Stimulated activated CD4-positive, alpha-beta T cell treated with anti-CD3 and anti-CD28 coated beads, Interleukin-1b, Interleukin-23, amount 100 ng/mL, for 24 hours (primary cell): ENCODE results near the gene NME9.

ENCODE experiments used
- DNase-seq, 4 experiments: peaks; one replicate each; pipeline ENCODE4 v3.0.0-alpha.2; 2020; ENCODE audit warnings: low read depth in 4 of 4, low spot score in 1 of 4

NME9 gene

DNA sequence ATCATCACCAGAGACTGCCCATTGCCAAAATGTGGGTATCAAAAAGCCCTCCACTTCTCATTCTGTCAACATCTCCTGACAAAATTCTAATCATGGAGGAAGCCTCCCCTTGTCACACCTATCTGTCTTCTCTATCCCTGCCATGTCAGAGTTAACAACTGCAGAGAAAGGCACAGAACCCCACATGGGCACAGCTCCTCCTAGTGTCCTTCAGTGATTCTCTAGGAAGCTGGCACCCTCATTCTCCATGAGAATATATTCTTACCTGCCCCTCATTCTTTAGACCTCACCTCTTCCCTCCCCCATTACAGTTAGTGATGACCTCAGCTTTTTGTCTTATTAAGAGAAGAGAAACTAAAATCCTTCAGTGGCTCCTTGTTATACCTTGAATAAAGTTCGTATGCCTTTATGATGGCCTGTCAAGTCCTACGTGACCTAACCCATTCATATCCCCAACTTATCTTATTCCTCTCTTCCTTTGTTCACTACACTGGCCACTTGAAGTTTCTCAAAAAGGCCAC lies 44.6 kb downstream of the NME9 start:
- no peak for DNase-seq

DNA sequence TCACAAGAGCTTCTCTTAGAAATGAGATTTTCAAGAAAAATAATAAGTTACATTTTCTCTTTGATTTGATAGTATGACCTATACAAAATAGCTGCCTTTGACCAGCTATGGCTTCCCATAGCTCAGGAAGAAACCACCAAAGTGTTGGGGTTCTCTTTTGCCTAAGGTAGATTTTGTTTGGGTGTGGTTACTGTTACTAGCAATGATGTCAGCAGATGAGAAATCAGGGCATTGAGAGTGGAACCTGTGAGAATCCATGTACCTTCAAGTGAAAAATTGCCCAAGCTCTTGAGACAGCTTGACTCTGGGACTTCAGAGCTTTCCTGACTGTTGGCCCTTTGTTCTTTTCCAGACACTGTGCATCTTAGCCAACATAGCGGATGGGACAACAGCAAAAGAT lies 45.6 kb downstream of the NME9 start:
- no peak for DNase-seq

DNA sequence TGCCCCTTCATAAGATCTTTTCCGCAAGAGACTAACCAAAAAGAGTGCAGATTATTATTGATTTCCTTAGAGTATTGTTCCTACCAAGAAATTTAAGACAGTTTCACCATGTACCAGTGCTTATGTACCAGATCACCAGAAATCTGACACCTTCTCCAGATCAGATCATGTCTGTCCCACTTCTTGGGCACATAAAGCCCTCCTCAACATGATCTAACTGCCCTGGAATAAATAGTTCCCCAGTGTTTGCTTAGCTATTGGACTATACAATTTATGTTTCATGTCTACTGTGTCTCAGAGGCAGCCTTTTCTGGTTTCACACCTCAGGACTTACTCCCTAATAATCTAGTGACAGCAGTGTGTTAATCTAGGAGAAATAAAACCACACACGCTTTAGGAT lies 46.8 kb downstream of the NME9 start:
- no peak for DNase-seq

DNA sequence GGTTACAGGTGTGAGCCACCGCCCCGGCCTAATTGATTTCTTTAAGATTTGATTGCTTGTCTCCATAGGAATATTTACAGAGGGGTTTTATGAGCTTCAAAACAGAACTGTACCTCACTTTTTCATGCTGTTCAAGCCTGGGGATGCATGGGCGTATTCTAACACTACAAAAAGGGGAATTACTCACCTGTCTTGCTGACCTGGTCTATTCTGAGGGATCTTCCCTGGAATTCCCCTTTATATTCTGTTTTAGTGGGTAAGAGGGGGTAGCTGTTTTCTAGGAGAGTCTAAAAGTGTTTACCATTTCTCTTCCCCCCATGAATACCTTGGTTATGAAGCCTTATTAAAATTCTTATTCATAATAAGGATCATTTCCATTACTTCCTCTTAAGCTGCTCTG lies 48.1 kb downstream of the NME9 start:
- DNase-seq = no peak

DNA sequence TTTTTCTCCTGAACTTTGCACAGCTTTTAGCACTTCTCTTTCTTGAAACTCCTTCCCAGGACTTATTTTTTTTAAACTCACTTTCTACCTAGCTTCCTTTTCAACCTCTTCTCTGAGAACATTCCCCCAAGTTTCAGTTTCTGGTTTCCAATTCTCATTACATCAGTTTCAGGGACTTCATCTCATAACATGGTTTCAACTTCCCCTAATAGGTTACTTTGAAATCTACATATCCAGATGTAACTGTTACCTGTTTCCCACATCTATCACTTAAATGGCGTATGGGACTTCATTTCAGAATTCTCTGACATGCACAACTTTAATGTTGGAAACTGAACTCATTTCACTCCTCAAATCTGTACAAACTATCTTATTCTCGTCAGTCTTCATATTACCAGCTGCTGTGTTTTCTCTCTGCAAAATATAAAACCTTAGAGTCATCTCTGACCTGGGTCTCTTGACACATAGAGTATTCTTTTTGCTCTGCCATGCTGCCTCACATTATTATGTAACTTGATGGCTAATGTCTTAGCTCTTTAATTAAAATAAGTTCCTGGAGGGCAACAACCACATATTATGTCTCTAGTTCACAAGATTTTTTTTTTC lies 58.4 kb downstream of the NME9 start:
- no peak for DNase-seq

DNA sequence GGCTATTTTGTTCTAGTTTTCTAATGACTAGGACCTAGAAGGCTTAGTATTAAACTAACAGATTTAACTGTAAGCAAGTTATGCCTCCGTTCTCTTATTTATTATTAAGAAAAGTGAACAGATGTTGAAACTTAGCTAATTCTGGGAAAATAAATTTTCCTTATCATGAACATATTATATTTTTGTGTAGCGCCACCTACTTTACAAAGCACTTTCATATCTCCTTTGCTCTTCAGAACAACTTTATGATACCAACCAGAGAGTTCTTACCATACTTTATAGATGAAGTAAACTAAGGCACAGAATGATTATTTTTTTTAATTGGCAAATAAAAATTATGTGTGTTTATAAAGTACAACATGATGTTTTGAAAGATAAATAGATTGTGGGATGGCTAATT lies 59.4 kb downstream of the NME9 start:
- DNase-seq = no peak

DNA sequence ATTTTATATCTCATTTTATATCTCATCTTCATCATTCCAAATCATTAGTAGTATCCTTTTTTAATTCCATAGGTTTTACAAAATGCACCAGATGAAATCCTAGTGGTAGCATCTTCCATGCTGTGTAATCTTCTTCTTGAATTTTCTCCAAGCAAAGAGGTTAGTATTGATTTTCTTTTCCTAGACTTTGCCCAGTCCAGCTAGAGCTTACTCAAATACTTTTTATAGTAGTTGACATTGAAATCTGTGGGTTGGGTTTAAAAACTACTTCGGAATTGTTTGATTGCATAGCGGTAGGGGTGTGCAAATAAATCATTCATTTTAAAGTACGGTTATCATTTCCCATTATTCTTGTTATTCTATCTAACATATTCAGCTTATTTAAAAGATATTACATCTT lies 62.6 kb downstream of the NME9 start:
- DNase-seq = no peak

DNA sequence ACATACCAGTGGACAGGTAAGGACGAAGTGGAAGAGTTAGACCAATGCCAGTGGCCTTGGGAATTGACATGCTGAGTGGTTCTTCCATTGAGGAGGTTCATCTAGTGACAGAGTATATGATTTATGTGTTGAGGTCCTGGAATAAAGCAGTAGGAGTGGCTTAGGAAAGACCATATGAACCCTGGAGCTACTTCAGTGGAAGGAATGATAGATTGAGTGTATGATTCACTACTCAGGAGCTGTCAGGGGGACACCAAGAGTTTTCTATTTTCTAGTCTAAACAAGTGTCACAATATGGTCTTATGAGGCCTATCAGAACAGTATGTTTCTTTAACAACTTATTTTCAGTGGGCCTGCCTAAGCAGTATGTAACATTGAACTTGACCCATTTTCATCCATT lies 63.9 kb downstream of the NME9 start:
- DNase-seq = no peak

DNA sequence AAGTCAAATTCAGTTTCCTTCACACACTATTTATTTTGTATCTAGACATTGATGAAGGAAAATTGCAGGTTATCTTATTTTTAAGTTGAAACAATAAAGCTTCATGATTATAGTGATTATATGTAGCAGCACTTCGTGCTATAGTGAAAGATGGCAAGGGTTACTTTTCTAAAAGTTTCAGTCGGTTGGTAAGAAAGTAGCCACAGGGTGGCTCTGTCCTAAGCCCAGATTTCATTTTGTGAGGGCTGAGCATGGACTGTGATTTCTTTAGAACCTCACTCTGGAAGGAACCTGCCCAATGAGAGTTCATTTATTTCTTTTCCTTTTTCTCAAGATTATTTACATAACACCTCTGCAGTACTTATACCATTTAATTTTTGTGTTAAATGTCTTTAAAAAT lies 66.5 kb downstream of the NME9 start:
- no peak for DNase-seq

DNA sequence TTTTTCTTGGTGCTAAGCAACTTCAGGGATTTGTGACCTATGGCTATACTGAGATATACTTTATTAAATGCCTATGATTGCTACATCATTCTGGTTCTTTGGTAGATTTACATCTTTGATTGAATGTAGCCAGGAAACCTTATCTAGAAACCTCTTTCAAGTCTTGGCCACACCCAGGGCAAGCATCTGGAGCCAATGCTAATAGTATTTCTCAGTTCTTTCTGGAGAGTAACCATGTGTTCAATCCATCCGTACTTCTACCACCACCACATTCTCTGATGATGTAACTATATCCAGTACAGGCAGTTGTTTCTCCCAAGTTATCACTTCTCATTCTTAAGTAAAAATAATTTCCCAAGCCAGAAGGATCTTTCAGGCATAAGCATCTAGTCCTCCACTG lies 69.0 kb downstream of the NME9 start:
- no peak for DNase-seq

DNA sequence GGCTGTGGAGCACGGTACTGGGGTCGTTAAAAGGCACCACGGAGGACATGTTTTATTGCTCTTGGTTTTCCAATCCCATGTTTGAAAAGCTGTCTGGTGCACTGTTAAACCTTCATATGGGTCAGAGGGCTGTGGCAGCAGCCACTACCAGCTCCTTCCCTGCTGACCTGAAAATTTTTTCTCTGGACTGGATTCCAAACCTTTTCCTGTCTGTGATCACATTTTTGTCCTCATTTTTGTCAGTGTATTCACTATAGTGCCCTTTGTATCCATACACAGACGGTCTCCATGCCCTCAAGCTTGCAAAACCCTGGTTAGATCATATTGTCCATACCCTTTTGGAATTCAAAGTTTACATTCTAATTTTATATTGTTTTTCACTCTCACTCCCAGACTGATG lies 70.5 kb downstream of the NME9 start:
- no peak for DNase-seq

DNA sequence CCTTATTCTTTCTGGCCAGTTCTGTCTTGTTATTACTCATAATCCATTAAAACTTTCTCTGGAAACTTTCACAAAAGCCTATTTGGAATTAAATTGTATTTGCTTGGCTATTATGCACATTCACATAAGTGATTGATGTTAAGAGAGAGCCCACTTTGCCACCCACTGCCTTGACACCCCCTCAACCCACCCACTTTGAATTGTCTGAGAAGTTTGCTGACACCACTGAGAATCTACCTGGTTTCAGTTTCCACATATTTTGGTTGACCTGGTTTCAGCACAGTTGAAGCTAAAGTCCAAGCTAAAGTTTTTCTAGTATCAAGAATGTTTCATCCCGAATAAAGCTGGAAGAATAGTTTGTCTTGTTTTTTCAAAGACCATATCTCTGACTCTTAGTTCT lies 71.7 kb downstream of the NME9 start:
- DNase-seq = no peak

DNA sequence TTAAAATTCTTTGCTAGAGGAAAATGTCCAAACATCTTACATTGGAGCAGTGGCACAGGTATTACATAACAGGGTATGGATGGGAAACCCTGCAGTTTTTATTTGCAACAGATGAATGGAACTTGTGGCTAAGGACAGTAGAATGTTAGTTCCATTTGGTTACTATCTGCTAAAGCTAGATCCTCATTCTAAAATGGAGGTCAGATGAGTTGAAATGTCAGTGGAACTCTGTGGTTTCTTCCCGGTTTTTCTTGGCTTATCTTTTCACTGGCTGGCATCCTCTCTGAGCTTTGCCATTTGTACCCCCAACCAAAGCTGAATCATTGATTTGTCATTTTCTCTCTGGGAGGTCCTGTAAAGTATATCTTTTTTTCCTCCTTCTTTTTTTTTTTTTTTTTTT lies 73.6 kb downstream of the NME9 start:
- no peak for DNase-seq

DNA sequence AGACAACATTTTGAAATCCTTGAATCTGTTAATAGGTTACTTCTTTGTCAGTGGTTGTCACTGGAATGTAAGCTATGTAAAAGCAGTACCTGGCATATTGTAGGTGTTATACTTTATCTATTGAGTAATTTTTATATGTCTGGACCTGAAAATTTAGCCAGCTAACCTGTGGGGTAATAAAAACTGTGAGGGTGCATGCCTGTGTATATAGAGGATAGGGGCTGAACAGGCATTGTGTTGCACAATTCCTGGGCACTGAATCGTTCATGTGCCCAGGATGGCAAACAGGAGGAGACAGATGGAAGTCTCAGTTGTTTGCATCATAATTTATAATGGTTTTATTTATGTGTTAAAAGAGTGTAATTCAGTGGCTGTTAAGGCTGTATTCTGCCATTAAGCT lies 75.4 kb downstream of the NME9 start:
- DNase-seq = no peak

DNA sequence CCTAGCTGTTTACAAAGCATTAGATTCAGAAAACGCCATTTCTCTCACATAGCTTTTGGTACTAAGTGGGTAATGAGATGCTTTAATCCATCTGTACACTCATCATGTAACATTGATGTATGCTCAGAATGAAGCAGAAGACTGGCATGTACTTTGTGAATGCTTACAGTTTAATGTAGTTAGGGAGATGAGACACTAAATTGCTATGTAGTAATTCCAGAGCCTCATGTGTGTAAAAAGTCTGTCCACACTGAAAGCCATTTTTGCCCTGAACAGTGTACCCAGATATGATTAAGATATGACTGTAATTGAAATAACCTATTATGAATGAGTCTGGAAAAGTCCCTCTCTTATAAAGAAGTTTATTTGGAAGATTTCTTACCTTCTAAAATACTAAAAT lies 76.0 kb downstream of the NME9 start:
- DNase-seq = no peak
